Left ventricle myocardium superior (tissue), 1 donor: ENCODE measurements around the gene BNC1. TPM values are rescaled to one million over a fixed set of nuclear protein-coding genes. Genes with fewer than 3 reads are reported as not detected.

Source experiments
- ATAC-seq: fragments of 200-7000 bp; cut with Tn5 transposase; one replicate; pipeline ENCODE4 v1.9.1; 2020; ENCODE audit warnings: mild to moderate bottlenecking, moderate library complexity
- DNase-seq: peaks from one replicate; pipeline ENCODE4 v3.0.0-alpha.2; 2020
- intact Hi-C: fragments of 100-400 bp; cut with micrococcal nuclease; formaldehyde crosslinking; loops from one replicate; pipeline ENCODE4 v1.11.0; 2022
- long read RNA-seq: library from polyadenylated mRNA; unstranded; transcript quantifications from one replicate; pipeline ENCODE4 v2.0.0, GENCODE V29; 2021
- total RNA-seq: library from RNA; stranded (reverse); fragmentation: NEBNext Ultra II Directional; extraction: Animal tissue kit (Norgen Biotek cat#: 25700); gene quantifications from one replicate; pipeline ENCODE4 v1.2.1, GENCODE V29; 2021
- donor health status: DM: no; HTN: yes; CAD: no; lungs with severe emphysema.

Gene BNC1
- total RNA-seq, result 1.2 TPM
- long read RNA-seq, partial matches to known transcripts, result 1 of 1 reads
- long read RNA-seq, other reads (novel, unspliced or antisense), result 0 of 1 reads

GRCh38 chr15:83284559-83285283 is at the start of gene BNC1:
Gene BNC1, minus strand, starts transcription at chr15:83284664. Its CDS starts 36 bp downstream, at chr15:83284628.
- intact Hi-C loops, result no loop called here
- DNase-seq (no peak), ATAC-seq (peak; percentile 19)

- DNase-seq (no peak), ATAC-seq (no peak)
- intact Hi-C loops, result no loop called here
Measured at GRCh38 chr15:83327041-83327440, 42.6 kb upstream of the BNC1 start.

GRCh38 chr15:83324799-83325198 is 40.3 kb upstream of the BNC1 start:
- DNase-seq (no peak), ATAC-seq (no peak)
- intact Hi-C loops, result no loop called here

- intact Hi-C loops, result no loop called here
- DNase-seq (no peak), ATAC-seq (peak; percentile 26)
Measured at GRCh38 chr15:83323296-83323711, 38.8 kb upstream of the BNC1 start.

- intact Hi-C loops, result no loop called here
- no peak for ATAC-seq
- DNase-seq, result no peak
Measured at GRCh38 chr15:83322691-83323090, 38.2 kb upstream of the BNC1 start.

- intact Hi-C loops, result no loop called here
Measured at GRCh38 chr15:83322061-83322460, 37.6 kb upstream of the BNC1 start.

GRCh38 chr15:83320844-83321243 is 36.4 kb upstream of the BNC1 start:
- ATAC-seq, result no peak
- intact Hi-C loops, result no loop called here

More at GRCh38 chr15:83322061-83322460, 37.6 kb upstream of the BNC1 start:
- no peak for DNase-seq
- ATAC-seq, result no peak

GRCh38 chr15:83320404-83320803 is 35.9 kb upstream of the BNC1 start:
- DNase-seq (no peak), ATAC-seq (no peak)
- intact Hi-C loops, result no loop called here

More at GRCh38 chr15:83320844-83321243, 36.4 kb upstream of the BNC1 start:
- DNase-seq, result no peak

GRCh38 chr15:83319771-83320170 is 35.3 kb upstream of the BNC1 start:
- DNase-seq (no peak), ATAC-seq (no peak)
- intact Hi-C loops, result no loop called here

- DNase-seq, result no peak
- peak; percentile 31 for ATAC-seq
- intact Hi-C loops, result no loop called here
Measured at GRCh38 chr15:83318861-83319415, 34.5 kb upstream of the BNC1 start.

- intact Hi-C loops, result no loop called here
- ATAC-seq (no peak), DNase-seq (no peak)
Measured at GRCh38 chr15:83318036-83318435, 33.6 kb upstream of the BNC1 start.

GRCh38 chr15:83312071-83312470 is 27.6 kb upstream of the BNC1 start:
- intact Hi-C loops, result no loop called here
- DNase-seq (no peak), ATAC-seq (no peak)

- intact Hi-C loops, result no loop called here
- DNase-seq, result no peak
- ATAC-seq, result no peak
Measured at GRCh38 chr15:83310521-83311456, 26.3 kb upstream of the BNC1 start.

GRCh38 chr15:83308671-83309070 is 24.2 kb upstream of the BNC1 start:
- no peak for ATAC-seq
- intact Hi-C loops, result no loop called here
- no peak for DNase-seq

GRCh38 chr15:83306561-83306960 is 22.1 kb upstream of the BNC1 start:
- ATAC-seq (no peak), DNase-seq (no peak)
- intact Hi-C loops, result no loop called here

- no peak for ATAC-seq
- no peak for DNase-seq
- intact Hi-C loops, result no loop called here
Measured at GRCh38 chr15:83305704-83306291, 21.3 kb upstream of the BNC1 start.

GRCh38 chr15:83304861-83305703 is 20.6 kb upstream of the BNC1 start:
- intact Hi-C loops, result no loop called here
- ATAC-seq (no peak), DNase-seq (no peak)

- intact Hi-C loops, result no loop called here
- DNase-seq (no peak), ATAC-seq (no peak)
Measured at GRCh38 chr15:83303535-83303934, 19.1 kb upstream of the BNC1 start.

GRCh38 chr15:83300826-83301225 is 16.4 kb upstream of the BNC1 start:
- intact Hi-C loops, result no loop called here
- ATAC-seq (no peak), DNase-seq (no peak)
